Fibroblast of lung (primary cell): Measurements from ENCODE around the gene C1R. TPM values are rescaled to one million over a fixed set of nuclear protein-coding genes. Genes with fewer than 3 reads are reported as not detected.
"Not testable (repeated sequence)": the region's sequence is repeated elsewhere in the genome, so short reads cannot be mapped to it uniquely, and the experiment has no call there.

Source experiments
- DNase-seq, 2 donors: peaks; one replicate each; pipeline versions ENCODE4 v3.0.0 to v3.0.0-alpha.2; 2010; ENCODE audit warnings: low read depth in 2 of 2
- H2AFZ ChIP-seq: 2 replicates; pipeline ENCODE4 v1.5.1; 2012; ENCODE audit warnings: low read length, control low read depth, inconsistent platforms
- H3K27ac ChIP-seq: 2 replicates; pipeline ENCODE4 v1.5.1; 2011; ENCODE audit warnings: low read length, control low read depth; ENCODE audit not compliant: insufficient read depth
- H3K27me3 ChIP-seq: 2 replicates; pipeline ENCODE4 v1.5.1; 2011; ENCODE audit warnings: mild to moderate bottlenecking, low read length; ENCODE audit not compliant: control insufficient read depth, insufficient read depth
- H3K36me3 ChIP-seq: 2 replicates; pipeline ENCODE4 v1.5.1; 2011; ENCODE audit warnings: low read length; ENCODE audit not compliant: control insufficient read depth, insufficient read depth
- H3K4me1 ChIP-seq: 2 replicates; pipeline ENCODE4 v1.5.1; 2011; ENCODE audit warnings: low read length; ENCODE audit not compliant: control insufficient read depth, insufficient read depth; ENCODE audit errors: extremely low read depth
- H3K4me2 ChIP-seq: 2 replicates; pipeline ENCODE4 v1.5.1; 2011; ENCODE audit warnings: low read length, control low read depth; ENCODE audit not compliant: insufficient read depth; ENCODE audit errors: extremely low read depth
- H3K4me3 ChIP-seq, 4 experiments: fragments of 200-600 bp in 1 of 4; sonication (generic) in 1 of 4; replicated peaks in 1 of 4; 2 replicates each; pipeline ENCODE4 v1.5.1; 2011 to 2016; ENCODE audit warnings: low read length in 4 of 4, low read depth in 3 of 4, mild to moderate bottlenecking in 3 of 4, control low read depth in 2 of 4, inconsistent platforms in 1 of 4, mixed read lengths in 1 of 4; ENCODE audit not compliant: insufficient read depth in 1 of 4; ENCODE audit errors: control extremely low read depth in 1 of 4
- H3K79me2 ChIP-seq: 2 replicates; pipeline ENCODE4 v1.5.1; 2012; ENCODE audit warnings: mild to moderate bottlenecking, low read length, inconsistent platforms; ENCODE audit not compliant: control insufficient read depth, insufficient read depth
- H3K9ac ChIP-seq: 2 replicates; pipeline ENCODE4 v1.5.1; 2011; ENCODE audit warnings: mild to moderate bottlenecking, low read length, control low read depth; ENCODE audit not compliant: insufficient read depth
- H3K9me3 ChIP-seq: 2 replicates; pipeline ENCODE4 v1.5.1; 2012; ENCODE audit warnings: low read depth, low read length; ENCODE audit not compliant: control insufficient read depth, insufficient read depth
- H4K20me1 ChIP-seq: 2 replicates; pipeline ENCODE4 v1.5.1; 2011; ENCODE audit warnings: low read length; ENCODE audit not compliant: control insufficient read depth, insufficient read depth; ENCODE audit errors: extremely low read depth
- EZH2 ChIP-seq: IDR thresholded peaks from 2 replicates; pipeline ENCODE4 v1.5.1; 2012; ENCODE audit warnings: low read length, control low read depth, mild to moderate bottlenecking; ENCODE audit errors: missing control alignments
- polyA plus RNA-seq, 2 donors: library from polyadenylated mRNA; depleted of rRNA in 1 of 2; stranded (reverse) in 1 of 2; unstranded in 1 of 2; fragments of >200 nt; gene quantifications; 2 replicates each; pipeline ENCODE4 v1.2.1, GENCODE V29; 2011 to 2012; ENCODE audit warnings: missing spikeins in 1 of 2
- total RNA-seq: library from RNA; depleted of rRNA; stranded (reverse); fragments of >200 nt; gene quantifications from 2 replicates; pipeline ENCODE4 v1.2.1, GENCODE V29; 2014
- TF ChIP-seq, protein P1 (sequence below), 2 donors: IDR thresholded peaks in 1 of 2; conservative IDR thresholded peaks in 1 of 2; 1 replicate in 1 of 2; 2 replicates in 1 of 2; pipeline ENCODE4 v1.5.1; 2011 to 2012; ENCODE audit warnings: low read length in 2 of 2, control low read depth in 1 of 2, inconsistent platforms in 1 of 2, low read depth in 1 of 2, mild to moderate bottlenecking in 1 of 2

Gene C1R
- total and polyA plus RNA-seq, 2 donors (not counting 1 experiment from before 2014, with no cell fraction given) = 407 to 617 TPM

DNA sequence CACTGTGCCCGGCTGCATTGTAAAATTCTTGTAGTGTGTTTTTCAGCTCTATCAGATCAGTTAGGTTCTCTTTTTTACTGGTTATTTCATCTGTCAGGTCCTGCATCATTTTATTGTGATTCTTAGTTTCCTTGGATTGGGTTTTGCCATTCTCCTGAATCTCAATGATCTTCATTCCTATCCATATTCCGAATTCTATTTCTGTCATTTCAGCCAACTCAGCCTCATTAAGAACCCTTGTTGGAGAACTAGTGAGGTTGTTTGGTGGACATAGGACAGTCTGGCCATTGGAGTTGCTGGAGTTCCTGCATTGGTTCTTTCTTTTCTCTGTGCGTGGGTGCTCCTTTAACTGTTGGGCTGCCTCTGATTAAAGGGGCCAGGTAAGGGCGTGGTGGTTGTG is 37.3 kb downstream of the C1R start:
- Histone ChIP-seq H3K27me3 (peaks cover 11% of the 10 kb centered on the region), H3K36me3 (no peaks in the 10 kb centered on the region), H3K9ac (no peak overlapping the region), H4K20me1 (no peaks in the 10 kb centered on the region), H3K27ac (no peak overlapping the region), H3K9me3 (no peaks in the 10 kb centered on the region), H3K4me1 (peaks cover 3% of the 10 kb centered on the region), H3K4me3 (no peak overlapping the region), H3K79me2 (no peaks in the 10 kb centered on the region), H3K4me2 (no peak overlapping the region), H2AFZ (no peak overlapping the region)
- TF ChIP-seq EZH2 = no peak
- TF ChIP-seq, protein P1, sequence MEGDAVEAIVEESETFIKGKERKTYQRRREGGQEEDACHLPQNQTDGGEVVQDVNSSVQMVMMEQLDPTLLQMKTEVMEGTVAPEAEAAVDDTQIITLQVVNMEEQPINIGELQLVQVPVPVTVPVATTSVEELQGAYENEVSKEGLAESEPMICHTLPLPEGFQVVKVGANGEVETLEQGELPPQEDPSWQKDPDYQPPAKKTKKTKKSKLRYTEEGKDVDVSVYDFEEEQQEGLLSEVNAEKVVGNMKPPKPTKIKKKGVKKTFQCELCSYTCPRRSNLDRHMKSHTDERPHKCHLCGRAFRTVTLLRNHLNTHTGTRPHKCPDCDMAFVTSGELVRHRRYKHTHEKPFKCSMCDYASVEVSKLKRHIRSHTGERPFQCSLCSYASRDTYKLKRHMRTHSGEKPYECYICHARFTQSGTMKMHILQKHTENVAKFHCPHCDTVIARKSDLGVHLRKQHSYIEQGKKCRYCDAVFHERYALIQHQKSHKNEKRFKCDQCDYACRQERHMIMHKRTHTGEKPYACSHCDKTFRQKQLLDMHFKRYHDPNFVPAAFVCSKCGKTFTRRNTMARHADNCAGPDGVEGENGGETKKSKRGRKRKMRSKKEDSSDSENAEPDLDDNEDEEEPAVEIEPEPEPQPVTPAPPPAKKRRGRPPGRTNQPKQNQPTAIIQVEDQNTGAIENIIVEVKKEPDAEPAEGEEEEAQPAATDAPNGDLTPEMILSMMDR (conservative IDR thresholded peaks at IDR 0.05 in 1 of 2, IDR thresholded peaks at IDR 0.05 in 1 of 2; ENCODE audit: low read depth in 1 of 2, low read length in 2 of 2) = no peak
- DNase-seq = no peak

DNA sequence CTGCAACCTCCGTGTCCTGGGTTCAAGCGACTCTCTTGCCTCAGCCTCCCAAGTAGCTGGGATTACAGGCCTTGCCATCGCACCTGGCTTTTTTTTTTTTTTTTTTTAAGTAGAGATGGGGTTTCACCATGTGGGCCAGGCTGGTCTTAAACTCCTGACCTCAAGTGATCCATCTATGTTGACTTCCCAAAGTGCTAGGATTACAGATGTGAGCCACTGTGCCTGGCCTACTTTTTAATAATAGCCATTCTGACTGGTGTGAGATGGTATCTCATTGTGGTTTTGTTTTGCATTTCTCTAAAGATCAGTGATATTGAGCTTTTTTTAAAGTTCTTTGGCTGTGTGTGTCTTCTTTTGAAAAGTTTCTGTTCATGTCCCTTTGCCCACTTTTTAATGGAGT is 42.3 kb downstream of the C1R start:
- not testable (repeated sequence) for H3K27ac ChIP-seq, DNase-seq

DNA sequence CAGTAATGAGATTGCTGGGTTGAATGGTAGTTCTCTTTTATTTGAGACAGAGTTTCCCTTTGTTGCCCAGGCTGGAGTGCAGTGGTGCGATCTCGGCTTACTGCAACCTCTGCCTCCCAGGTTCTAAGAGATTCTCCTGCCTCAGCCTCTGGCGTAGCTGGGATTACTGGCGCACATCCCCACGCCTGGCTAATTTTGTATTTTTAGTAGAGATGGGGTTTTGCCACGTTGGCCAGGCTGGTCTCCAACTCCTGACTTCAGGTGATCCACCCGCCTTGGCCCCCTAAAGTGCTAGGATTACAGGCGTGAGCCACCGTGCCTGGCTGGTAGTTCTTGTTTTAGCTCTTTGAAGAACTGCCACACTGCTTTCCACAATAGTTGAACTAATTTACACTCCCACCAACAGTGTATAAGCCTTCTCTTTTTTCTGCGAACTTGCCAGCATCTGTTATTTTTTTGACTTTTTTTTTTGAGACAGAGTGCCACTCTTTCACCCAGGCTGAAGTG is 42.7 kb downstream of the C1R start:
- not testable (repeated sequence) for H2AFZ ChIP-seq, H3K9ac ChIP-seq, H3K9me3 ChIP-seq, H3K4me2 ChIP-seq, H4K20me1 ChIP-seq, H3K36me3 ChIP-seq, H3K4me3 ChIP-seq, H3K4me1 ChIP-seq, DNase-seq, H3K27me3 ChIP-seq, H3K27ac ChIP-seq, H3K79me2 ChIP-seq

More for the DNA sequence above, 42.3 kb downstream of the C1R start:
- H3K9ac ChIP-seq, H3K36me3 ChIP-seq, H2AFZ ChIP-seq, H3K79me2 ChIP-seq, H3K4me3 ChIP-seq, H4K20me1 ChIP-seq, H3K4me1 ChIP-seq, H3K27me3 ChIP-seq, H3K4me2 ChIP-seq, H3K9me3 ChIP-seq: not testable (repeated sequence)

DNA sequence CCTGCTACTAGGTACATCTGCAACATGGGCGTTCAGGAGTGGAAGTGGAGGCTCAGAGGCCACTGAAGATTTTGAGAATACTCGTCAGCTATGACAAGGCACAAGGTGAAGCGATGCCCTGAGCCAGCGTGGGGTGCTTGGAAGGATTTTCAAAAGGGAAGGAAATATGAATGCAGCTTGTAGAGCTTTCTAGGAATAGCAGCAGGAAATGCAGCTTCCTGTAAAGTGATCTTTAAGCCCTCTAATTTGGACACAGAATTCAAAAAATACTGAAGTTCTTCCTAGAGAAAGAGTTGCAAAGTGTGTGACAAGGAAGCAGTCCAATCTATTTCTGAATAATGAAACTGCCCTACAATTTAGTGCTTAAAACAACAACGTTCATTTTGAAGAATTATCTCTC is 44.9 kb downstream of the C1R start:
- no peak overlapping the region for H3K4me3 ChIP-seq
- H3K27ac ChIP-seq = no peak overlapping the region
- H3K79me2 ChIP-seq = no peaks in the 10 kb centered on the region
- TF ChIP-seq EZH2 = no peak
- TF ChIP-seq, protein P1 (conservative IDR thresholded peaks at IDR 0.05 in 1 of 2, IDR thresholded peaks at IDR 0.05 in 1 of 2; ENCODE audit: low read depth in 1 of 2, low read length in 2 of 2) = no peak
- no peaks in the 10 kb centered on the region for H4K20me1 ChIP-seq
- no peak for DNase-seq
- H3K4me2 ChIP-seq = no peak overlapping the region
- H3K9me3 ChIP-seq = no peaks in the 10 kb centered on the region
- H3K9ac ChIP-seq = no peak overlapping the region
- no peaks in the 10 kb centered on the region for H3K4me1 ChIP-seq
- H2AFZ ChIP-seq = no peak overlapping the region
- no peaks in the 10 kb centered on the region for H3K36me3 ChIP-seq
- peaks cover 5% of the 10 kb centered on the region for H3K27me3 ChIP-seq
